NCI-H2196 treated with DMSO at 0.1 percent for 48 hours (cell line): ENCODE measurements around the gene KDM2A.

Experiments used
- DNase-seq: peaks from one replicate; lab custom pipeline; 2025; ENCODE audit not compliant: unreplicated experiment; lab: John Stamatoyannopoulos, UW

KDM2A gene

DNA sequence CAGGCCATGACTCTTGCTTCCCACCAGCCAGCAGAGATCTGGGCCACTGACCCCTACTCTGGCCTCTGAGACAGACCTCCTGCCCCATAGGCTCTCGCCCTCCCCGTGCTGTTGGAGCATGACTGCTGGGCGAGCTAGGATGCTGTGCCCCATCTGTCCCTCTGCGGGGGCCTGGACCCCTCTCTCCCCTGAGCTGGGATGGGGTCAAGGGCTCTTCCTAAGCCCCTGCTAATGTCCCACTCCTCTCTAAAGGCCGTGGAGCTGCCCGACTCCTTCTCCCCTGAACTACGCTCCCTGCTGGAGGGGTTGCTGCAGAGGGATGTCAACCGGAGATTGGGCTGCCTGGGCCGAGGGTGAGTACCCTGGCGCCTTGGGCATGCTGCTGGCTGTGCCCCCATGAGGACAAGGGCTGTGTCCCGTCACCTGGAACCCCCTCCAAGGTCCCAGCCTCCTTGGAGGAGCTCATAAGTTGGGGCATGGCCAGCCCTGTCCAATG is 163.9 kb downstream of the KDM2A start:
- no peak for DNase-seq

DNA sequence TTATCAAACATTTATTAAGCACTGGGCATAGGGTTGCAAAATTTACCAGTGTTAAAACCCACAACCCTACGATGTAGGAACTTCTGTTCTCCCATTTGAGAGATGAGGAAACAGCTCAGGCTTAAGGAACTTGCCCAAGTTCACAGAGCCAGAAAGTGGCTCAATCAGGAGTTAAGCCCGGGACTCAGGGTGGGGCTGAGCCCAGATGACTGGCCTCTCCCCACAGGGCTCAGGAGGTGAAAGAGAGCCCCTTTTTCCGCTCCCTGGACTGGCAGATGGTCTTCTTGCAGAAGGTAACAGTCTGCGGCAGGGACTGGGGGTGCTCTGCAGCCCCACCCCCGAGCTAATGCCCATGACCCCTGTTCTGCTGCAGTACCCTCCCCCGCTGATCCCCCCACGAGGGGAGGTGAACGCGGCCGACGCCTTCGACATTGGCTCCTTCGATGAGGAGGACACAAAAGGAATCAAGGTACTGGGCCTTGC is 164.5 kb downstream of the KDM2A start:
- no peak for DNase-seq

DNA sequence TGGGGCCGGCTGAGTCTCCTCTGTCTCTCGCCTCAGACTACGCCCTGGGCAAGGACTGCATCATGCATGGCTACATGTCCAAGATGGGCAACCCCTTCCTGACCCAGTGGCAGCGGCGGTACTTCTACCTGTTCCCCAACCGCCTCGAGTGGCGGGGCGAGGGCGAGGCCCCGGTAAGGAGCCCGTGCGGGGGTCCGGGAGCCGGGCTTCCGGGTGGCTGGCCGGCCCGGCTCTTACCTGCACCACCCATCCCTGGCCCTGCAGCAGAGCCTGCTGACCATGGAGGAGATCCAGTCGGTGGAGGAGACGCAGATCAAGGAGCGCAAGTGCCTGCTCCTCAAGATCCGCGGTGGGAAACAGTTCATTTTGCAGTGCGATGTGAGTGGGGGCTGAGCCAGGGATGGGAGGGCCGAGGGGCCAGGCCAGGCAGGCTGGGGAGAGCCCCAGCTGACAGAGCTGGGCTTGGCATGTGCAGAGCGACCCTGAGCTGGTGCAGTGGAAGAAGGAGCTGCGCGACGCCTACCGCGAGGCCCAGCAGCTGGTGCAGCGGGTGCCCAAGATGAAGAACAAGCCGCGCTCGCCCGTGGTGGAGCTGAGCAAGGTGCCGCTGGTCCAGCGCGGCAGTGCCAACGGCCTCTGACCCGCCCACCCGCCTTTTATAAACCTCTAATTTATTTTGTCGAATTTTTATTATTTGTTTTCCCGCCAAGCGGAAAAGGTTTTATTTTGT is 165.9 kb downstream of the KDM2A start:
- no peak for DNase-seq

DNA sequence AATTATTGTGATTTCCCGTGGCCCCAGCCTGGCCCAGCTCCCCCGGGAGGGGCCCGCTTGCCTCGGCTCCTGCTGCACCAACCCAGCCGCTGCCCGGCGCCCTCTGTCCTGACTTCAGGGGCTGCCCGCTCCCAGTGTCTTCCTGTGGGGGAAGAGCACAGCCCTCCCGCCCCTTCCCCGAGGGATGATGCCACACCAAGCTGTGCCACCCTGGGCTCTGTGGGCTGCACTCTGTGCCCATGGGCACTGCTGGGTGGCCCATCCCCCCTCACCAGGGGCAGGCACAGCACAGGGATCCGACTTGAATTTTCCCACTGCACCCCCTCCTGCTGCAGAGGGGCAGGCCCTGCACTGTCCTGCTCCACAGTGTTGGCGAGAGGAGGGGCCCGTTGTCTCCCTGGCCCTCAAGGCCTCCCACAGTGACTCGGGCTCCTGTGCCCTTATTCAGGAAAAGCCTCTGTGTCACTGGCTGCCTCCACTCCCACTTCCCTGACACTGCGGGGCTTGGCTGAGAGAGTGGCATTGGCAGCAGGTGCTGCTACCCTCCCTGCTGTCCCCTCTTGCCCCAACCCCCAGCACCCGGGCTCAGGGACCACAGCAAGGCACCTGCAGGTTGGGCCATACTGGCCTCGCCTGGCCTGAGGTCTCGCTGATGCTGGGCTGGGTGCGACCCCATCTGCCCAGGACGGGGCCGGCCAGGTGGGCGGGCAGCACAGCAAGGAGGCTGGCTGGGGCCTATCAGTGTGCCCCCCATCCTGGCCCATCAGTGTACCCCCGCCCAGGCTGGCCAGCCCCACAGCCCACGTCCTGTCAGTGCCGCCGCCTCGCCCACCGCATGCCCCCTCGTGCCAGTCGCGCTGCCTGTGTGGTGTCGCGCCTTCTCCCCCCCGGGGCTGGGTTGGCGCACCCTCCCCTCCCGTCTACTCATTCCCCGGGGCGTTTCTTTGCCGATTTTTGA is 166.8 kb downstream of the KDM2A start:
- no peak for DNase-seq

DNA sequence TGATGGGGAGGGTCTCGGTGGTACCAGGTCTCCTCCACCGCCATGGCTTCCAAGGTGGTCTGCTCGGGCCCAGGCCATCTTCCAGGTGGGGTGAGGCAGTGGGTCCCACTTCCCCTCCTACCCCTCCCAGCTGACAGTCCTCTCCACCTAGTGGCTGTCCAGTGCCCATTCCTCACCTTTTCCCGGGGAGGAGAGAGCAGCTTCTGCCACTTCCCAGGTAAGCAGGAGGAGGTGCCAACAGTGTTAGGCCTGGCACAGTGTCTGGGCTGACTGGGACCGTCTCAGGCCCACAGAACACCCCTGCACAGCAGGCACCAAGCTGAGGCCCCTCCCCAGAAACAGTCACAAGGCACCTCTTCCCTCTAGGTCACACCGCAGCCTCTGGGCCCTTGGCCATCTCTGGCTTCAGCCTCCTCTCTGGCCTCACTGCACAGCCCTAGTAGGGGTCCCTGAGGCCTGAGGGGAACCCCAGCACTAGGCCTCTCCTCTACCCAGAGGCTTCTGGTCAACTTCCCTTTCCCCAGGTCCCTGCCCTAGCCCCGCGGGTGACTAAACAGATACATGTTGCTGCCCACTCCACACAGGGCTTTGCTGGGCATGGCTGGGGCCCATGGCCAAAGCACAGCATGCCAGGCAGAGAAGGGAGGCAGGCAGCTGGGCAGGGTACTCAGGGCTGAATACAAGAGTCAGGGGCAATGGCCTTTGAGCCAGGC is 167.7 kb downstream of the KDM2A start:
- DNase-seq, result no peak

DNA sequence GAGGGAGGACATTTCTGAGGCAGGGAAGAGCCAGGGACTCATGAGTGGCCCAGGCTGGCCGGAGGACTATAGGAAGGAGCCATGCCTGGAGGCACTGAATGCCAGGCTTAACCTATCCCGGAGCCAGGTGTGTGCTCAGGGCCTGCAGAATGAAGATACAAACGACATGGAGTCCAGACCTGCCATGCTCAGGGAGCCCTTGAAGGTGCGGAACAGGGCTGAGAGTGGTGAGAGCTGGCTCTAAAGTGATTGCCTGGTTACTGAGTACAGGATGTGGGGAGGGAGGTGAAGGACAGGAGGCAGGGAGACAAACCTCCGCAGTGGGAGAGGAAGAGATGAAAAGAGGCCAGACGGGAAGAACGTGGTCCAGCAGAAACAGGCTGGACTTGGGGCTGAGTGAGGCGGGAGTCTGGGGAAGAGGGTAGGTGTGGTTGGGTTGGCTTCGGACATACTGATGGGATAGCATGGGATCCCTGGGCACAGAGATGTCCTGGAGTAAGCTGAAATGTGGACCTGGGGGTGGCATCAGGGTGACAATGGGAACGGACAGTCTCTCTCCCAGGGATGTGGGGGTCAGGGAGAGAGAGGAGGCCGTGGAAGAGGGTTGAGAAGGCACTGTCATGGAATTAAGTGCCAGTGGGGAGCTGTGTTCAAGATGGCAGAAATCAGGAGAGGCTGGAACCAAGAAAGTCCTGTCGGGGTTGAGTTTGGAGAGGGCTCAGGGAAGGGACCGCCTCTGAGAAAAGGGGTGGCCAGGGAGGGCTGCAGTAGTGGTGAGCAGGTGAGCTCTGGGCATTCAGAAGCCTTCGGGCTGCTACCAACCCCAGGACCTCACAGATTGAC is 168.5 kb downstream of the KDM2A start:
- DNase-seq, result no peak

DNA sequence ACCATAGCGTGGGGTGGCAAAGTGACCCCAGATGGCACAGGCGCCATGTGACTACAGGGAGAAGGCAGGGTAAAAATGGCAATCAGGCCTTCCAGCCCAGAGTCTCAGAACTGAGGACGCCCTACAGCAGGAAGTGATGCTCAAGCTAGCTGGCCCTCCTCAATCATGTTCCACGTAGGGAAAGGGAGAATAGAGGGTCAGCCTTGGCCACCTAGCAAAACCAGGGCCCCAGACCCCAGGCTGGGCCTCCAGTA is 169.1 kb downstream of the KDM2A start:
- DNase-seq, result no peak

DNA sequence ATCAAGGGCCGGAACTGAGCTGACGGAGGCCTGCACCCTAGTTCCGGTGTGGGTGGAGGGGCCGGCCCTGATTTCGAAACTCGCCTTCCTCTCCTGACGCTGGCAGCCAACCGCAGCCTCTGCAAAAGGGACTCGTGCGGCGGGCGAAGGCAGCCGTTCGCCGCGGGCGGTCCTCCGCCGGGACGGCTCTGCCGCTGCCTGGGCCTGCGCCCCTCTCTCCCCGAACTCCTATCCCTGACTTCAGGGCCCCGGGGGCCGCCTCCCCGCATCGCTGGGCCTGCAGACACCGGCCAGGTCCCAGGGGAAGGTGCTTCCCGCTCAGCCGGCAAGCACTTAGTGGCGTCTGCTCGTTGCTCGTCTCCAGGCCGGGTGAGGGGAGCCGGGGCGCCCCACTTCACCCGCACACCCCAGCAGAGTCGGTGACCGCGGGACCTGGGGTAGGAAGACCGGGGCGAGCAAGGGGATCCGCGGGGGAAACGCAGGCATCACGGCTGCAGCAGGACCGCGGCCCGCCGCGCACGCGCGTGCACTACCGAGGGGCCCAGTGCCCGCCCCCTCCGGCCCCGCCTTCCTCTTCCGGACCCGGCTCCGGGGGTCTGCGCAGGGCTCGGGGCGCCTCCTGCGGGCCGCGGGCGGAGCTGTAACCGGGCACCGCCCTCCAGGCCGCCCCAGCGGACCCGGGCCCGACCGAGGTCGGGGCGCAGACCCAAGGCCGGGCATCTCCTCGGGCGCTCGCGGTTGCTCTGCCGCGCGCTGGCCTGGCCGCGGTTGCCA is 169.6 kb downstream of the KDM2A start:
- DNase-seq, result peak; percentile 88

DNA sequence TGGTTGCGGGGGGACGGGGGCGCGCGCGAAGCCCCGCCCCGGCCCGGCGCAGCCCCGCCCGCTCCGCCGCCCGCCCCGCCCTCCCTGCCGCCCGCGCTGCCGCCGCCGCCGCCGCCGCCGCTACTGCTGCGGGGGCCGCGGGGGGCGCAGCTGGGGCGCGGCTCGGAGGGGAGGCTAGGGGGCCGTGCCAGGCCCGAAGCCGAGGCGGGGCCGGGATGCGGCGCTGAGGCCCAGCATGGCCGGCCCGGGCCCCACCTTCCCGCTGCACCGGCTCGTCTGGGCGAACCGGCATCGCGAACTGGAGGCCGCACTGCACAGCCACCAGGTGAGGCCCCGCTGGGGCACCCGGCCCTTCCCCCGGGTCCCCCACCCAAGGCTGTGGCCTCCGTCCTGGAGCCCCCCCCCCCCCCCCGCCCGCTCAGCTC is 170.2 kb downstream of the KDM2A start, which contains the start of gene ANKRD13D:
ANKRD13D (plus strand) TSS at position 78 of the 425 bp plus-strand sequence; CDS start at position 236, 158 bp downstream.
- no peak for DNase-seq

DNA sequence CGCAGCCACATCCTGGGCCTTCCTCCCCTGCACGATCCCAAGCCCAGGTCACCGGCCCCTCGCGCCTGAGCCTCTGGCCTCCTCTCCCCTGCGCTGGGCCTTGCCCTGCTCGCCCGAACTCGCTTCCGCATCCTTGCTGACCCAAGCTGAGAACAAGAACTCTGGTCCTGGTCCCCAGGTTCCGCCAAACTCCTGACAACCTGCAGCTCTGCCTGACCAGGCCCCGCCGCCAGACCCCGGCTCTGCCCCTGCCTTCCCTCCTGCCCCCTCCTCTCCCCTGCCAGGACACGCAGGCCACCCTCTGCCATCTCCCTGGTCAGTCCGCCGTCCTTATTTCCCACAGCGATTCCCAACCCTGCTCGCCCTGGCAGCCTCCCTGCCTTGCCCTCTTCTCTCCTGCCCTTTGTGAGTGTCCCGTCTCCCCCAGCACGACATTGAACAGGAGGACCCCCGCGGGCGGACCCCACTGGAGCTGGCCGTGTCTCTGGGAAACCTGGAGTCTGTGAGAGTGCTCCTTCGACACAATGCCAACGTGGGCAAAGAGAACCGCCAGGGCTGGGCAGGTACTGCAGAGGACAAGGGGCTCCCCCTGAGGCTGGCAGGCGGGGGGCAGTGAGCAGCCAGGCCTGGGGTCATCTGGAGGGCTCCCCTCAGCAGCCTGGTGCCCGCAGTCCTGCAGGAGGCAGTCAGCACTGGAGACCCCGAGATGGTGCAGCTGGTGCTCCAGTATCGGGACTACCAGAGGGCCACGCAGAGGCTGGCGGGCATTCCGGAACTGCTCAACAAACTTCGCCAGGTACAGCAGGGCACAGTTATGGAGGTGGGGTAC is 170.8 kb downstream of the KDM2A start:
- no peak for DNase-seq

DNA sequence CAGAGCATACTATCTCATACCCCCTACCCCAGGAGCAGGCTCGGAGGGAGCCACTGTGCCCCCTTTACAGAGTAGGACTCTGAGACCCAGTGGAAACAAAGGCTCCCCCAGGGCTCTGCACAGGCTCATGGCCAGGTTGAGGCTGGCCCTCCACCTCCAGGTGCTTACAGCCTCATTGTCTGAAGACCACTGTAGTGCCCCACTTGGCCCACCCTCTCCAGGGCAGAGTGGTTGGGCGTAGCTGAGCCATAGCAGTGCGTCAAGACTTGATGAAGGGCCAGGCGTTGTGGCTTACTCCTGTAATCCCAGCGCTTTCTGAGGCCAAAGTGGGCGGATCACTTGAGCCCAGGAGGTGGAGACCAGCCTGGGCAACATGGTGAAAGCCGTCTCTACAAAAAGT is 171.7 kb downstream of the KDM2A start:
- no peak for DNase-seq

DNA sequence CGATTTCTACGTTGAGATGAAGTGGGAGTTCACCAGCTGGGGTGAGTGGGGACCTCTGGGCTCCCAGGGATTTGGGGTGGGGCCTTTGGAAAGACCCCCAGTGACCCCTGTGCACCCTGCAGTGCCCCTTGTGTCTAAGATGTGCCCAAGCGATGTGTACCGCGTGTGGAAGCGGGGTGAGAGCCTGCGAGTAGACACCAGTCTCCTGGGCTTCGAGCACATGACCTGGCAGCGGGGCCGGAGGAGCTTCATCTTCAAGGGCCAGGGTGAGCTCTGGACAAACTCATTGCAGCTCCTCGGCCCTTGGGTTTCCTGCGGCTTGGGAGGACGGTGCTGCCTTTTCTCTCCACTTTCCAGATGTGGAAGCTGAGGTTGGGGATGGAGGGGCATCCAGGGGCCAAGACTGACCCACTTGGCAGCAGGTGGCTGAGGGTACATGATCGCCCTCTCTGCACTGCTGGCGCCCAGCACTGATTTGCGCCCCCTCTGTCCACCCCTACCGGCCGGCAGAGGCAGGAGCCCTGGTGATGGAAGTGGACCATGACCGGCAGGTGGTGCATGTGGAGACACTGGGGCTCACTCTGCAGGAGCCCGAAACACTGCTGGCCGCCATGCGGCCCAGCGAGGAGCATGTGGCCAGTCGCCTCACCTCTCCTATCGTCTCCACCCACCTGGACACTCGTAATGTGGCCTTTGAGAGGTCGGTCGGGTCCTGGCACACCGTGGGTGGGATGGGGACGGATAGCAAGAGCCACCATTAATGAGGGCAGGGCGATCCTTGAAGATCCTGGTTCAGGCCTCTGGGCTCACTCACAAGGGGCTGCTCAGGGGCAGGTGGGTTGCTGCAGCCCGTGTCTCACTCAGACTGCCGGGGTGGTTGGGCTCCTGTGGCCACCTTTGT is 172.7 kb downstream of the KDM2A start:
- no peak for DNase-seq

DNA sequence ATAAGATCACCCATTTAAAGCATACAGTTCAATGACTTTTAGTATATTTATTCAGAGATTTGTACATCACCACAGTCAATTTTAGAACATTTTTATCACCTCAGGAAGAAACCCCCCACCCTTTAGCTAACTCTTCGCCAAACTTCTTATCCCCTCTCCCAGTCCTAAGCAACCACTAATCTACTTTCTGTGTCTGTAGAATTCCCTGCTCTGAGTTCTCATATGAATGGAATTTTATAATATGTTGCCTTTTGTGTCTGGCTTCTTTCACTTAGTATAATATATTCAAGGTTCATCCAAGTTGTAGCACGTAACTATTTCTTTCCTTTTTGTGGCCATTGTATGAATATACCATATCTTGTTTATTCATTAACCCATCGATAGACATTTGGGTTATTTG is 173.6 kb downstream of the KDM2A start:
- no peak for DNase-seq

DNA sequence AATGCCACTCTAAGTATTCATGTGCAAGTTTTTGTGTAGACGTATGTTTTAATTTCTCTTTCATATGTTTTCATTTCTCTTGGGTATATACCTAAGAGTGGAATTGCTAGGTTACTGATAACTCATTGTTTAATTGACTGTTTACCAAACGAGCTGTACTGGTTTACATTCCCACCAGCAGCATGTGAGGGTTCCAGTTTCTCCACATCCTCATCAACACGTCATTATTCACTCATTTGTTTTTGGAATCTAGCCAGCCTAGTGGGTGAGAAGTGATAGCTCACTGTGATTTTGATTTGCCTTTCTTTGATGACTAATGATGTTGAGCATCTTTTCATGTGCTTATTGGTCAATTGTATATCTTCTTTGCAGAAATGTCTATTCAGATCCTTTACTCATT is 174.0 kb downstream of the KDM2A start:
- DNase-seq, result no peak

DNA sequence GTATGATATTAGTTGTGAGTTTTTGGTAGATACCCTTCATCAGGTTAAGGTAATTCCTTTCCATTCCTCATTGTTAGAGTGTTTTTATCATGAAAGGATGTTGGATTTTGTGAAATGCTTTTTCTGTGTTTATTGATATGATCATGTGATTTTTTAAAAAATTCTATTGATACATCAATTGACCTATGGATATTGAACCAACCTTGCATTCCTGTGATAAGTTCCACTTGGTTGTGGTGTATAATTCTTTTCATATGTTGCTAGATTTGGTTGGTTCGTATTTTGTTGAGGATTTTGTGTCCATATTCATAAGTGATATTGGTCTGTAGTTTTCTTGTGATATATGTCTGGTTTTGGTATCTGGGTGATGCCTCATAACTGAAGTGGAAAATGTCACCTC is 176.8 kb downstream of the KDM2A start:
- DNase-seq, result no peak

DNA sequence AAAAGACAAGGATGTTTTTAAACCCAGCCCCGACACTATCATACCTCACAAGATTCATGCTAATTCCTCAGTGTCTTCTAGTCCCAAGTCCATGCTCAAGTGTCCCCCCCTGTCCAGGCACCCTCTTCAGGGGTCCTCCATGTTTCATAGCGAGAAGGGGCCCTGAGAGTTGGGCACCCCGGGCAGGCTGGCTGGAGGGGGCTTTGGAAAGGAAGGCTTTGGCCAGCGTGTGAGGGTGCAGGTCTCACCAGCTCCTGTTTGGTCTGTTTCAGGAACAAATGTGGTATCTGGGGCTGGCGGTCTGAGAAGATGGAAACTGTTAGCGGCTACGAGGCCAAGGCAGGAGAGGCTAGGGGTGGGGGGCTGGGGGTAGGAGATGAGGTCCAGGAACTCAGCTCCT is 179.7 kb downstream of the KDM2A start:
- no peak for DNase-seq

DNA sequence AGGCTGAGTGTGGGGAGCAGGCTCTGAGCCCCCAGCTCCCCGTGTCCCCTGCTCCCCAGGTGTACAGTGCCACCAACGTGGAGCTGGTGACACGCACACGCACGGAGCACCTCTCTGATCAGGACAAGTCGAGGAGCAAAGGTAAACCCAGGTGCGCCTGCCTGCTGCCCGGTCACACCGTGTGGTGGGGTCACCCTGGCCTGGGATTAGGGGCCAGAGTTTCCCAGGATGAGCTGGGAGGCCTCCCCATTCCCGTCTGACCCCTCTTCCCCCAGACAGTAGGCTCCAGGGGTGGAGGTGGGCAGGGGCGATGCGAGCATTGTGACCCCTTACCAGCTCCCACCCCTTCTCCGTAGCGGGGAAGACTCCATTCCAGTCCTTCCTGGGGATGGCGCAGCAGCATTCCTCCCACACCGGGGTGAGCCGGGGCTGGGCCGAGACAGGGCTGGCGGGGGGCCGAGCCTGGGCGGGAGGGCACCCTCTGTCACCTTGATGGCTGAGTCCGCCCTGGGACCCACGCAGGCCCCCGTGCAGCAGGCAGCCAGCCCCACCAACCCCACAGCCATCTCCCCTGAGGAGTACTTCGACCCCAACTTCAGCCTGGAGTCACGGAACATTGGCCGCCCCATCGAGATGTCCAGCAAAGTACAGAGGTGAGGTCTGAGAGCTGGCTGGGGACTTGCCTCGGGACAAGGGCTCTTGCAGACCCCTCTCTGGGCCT is 180.6 kb downstream of the KDM2A start:
- DNase-seq, result no peak
